Mesodermal cell (in vitro differentiated cells): ENCODE results near the gene MCRIP1.

Experiments used
- H3K27ac ChIP-seq: 2 replicates; pipeline ENCODE4 v1.7.0; 2013; ENCODE audit warnings: mild to moderate bottlenecking, low read depth, low read length, moderate library complexity; ENCODE audit not compliant: severe bottlenecking
- H3K36me3 ChIP-seq: 2 replicates; pipeline ENCODE4 v1.7.1; 2013; ENCODE audit warnings: mild to moderate bottlenecking, low read length, moderate library complexity; ENCODE audit not compliant: control insufficient read depth, insufficient read depth
- H3K4me1 ChIP-seq: one replicate; pipeline ENCODE4 v1.7.1; 2013; ENCODE audit warnings: mild to moderate bottlenecking, low read length; ENCODE audit not compliant: insufficient read depth, control insufficient read depth, poor library complexity, severe bottlenecking
- H3K4me3 ChIP-seq: 2 replicates; pipeline ENCODE4 v1.7.0; 2013; ENCODE audit warnings: low read length, control low read depth, mild to moderate bottlenecking; ENCODE audit not compliant: insufficient read depth, poor library complexity, severe bottlenecking; ENCODE audit errors: extremely low read depth
- H3K9me3 ChIP-seq: 2 replicates; pipeline ENCODE4 v1.7.1; 2013; ENCODE audit warnings: mild to moderate bottlenecking, low read length, moderate library complexity; ENCODE audit not compliant: control insufficient read depth
- WGBS, 2 experiments: methylation state at CpG; one replicate each; pipeline ENCODE4 v1.1.5; 2013; ENCODE audit warnings: missing lambda C conversion rate in 2 of 2; ENCODE audit not compliant: insufficient coverage in 2 of 2; 5-methylcytosine and 5-hydroxymethylcytosine counted together

The MCRIP1 gene

GRCh38 chr17:81794509-81794908 lies 38.6 kb downstream of the MCRIP1 start:
- 49 to 61% methylated on average over 8 of the region's 8 CpGs for WGBS, 2 experiments
- H3K27ac ChIP-seq, result no peak overlapping the region
- no peaks in the 10 kb centered on the region for H3K36me3 ChIP-seq
- H3K9me3 ChIP-seq, result no peaks in the 10 kb centered on the region
- H3K4me1 ChIP-seq, result no peaks in the 10 kb centered on the region
- H3K4me3 ChIP-seq, result no peak overlapping the region

GRCh38 chr17:81794074-81794476 lies 39.0 kb downstream of the MCRIP1 start:
- no peaks in the 10 kb centered on the region for H3K9me3 ChIP-seq
- no peak overlapping the region for H3K27ac ChIP-seq
- H3K4me1 ChIP-seq, result no peaks in the 10 kb centered on the region
- WGBS, 2 experiments, result 81 to 96% methylated on average over 3 of the region's 3 CpGs
- H3K4me3 ChIP-seq, result no peak overlapping the region
- H3K36me3 ChIP-seq, result no peaks in the 10 kb centered on the region

DNA sequence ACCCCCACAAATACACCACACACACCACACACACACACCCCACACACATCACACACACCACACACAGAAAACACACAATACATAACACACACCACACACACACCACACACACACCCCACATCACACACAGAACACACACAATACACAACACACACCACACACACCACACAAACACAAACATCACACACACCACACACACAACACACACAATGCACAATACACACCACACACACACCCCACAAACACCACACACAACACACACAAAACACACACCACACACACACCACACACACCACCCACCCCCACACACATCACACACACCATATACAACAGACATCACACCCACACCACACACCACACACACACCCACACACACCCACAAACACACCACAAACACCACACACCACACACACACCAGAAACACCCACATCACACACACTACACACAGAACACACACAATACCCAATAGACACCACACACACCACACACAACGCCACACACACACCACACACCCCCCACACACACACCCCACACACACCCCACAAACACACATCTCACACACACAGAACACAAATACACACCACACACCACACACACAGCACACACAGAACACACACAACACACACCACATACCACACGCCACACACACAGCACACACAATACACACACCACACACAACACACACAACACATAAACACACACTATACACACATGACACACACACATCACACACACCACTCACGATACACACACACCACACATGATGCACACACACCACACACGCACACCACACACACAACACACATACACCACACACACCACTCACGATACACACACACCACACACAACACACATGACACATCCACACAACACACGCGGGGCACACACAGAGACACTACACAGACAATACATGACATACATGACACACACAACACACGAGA lies 40.1 kb downstream of the MCRIP1 start:
- Histone ChIP-seq H3K4me1 (no peaks in the 10 kb centered on the region), H3K36me3 (no peaks in the 10 kb centered on the region), H3K27ac (no peak overlapping the region), H3K9me3 (no peaks in the 10 kb centered on the region), H3K4me3 (no peak overlapping the region)
- WGBS, 2 experiments, result 82 to 92% methylated on average over 4 to 7 of the region's 8 CpGs
